ENCODE data around the gene RNF31. TPM values are rescaled to one million over a fixed set of nuclear protein-coding genes. Genes with fewer than 3 reads are reported as not detected.
A peak's percentile ranks its signal among the peaks of the same experiment; 100 is the strongest.

The RNF31 gene
- total and polyA plus RNA-seq, 9 donors, result 19.2 to 74.4 (median 52.3) TPM

GRCh38 chr14:24138396-24139271, 8.7 kb upstream of the RNF31 start:
- Histone ChIP-seq H3K36me3 (no peaks in the 10 kb centered on the region), H3K27ac (no peak overlapping the region), H3K9me3 (no peaks in the 10 kb centered on the region), H3K4me3 (no peak overlapping the region), H3K4me1 (ENCODE audit: insufficient read depth) (peaks cover 11% of the 10 kb centered on the region), H3K27me3 (no peaks in the 10 kb centered on the region)
- DNase-seq, result no peak
- TF ChIP-seq CTCF (IDR thresholded peaks at IDR 0.05) (no peak), POLR2A (IDR thresholded peaks at IDR 0.05) (no peak), EP300 (IDR thresholded peaks at IDR 0.05) (no peak)
- intact Hi-C loops (cut with DNase I), result no loop called here
- 72 to 78% (median 72%) methylated on average over 13 of the region's 13 CpGs for WGBS, 3 donors

GRCh38 chr14:24139272-24139934, 7.9 kb upstream of the RNF31 start:
- intact Hi-C loops (cut with DNase I), result no loop called here
- no peaks in the 10 kb centered on the region for H3K27me3 ChIP-seq
- no peaks in the 10 kb centered on the region for H3K9me3 ChIP-seq
- H3K4me1 ChIP-seq (ENCODE audit: insufficient read depth), result peaks cover 11% of the 10 kb centered on the region
- WGBS, 3 donors, result 80 to 87% (median 81%) methylated on average over 9 of the region's 9 CpGs
- H3K27ac ChIP-seq, result no peak overlapping the region
- TF ChIP-seq EP300 (IDR thresholded peaks at IDR 0.05) (no peak), CTCF (IDR thresholded peaks at IDR 0.05) (no peak)
- no peak for DNase-seq
- H3K4me3 ChIP-seq, result no peak overlapping the region
- no peaks in the 10 kb centered on the region for H3K36me3 ChIP-seq

- H3K4me1 ChIP-seq (ENCODE audit: insufficient read depth), result peaks cover 17% of the 10 kb centered on the region
- H3K36me3 ChIP-seq, result no peaks in the 10 kb centered on the region
- 0 to 1% (median 0%) methylated on average over 57 to 65 of the region's 65 CpGs for WGBS, 3 donors
- H3K27me3 ChIP-seq, result no peaks in the 10 kb centered on the region
- peak within 1 kb of the TSS; percentile 91 for H3K4me3 ChIP-seq
- TF ChIP-seq POLR2A (IDR thresholded peaks at IDR 0.05), result peak; percentile 80
- peak; percentile 55 to 89 (median 87) for TF ChIP-seq CTCF (IDR thresholded peaks at IDR 0.05)
- TF ChIP-seq EP300 (IDR thresholded peaks at IDR 0.05), result no peak
- H3K9me3 ChIP-seq, result no peaks in the 10 kb centered on the region
- H3K27ac ChIP-seq, result peak within 1 kb of the TSS; percentile 63 to 86
- intact Hi-C loops (cut with DNase I), result loop anchor here in 2 of 4 donors (2.0 to 10.0 kb wide), 2 partner anchors 26 to 224 kb away; partner anchors contain the start of genes DCAF11 (in 1 of the 2), NFATC4 (in 1 of the 2) and NRL (in 1 of the 2)
- peak; percentile 99 to 100 (median 100) for DNase-seq
These were observed 6.0 kb upstream of the RNF31 start, which contains the start of gene EMC9 for GRCh38 chr14:24141097-24141880. Gene EMC9, minus strand, starts transcription at chr14:24141591. Its CDS starts 287 bp downstream, at chr14:24141304.

- Histone ChIP-seq H3K27me3 (no peaks in the 10 kb centered on the region), H3K4me3 (no peak overlapping the region), H3K9me3 (no peaks in the 10 kb centered on the region), H3K27ac (no peak overlapping the region), H3K36me3 (no peaks in the 10 kb centered on the region), H3K4me1 (ENCODE audit: insufficient read depth) (peaks cover 13% of the 10 kb centered on the region)
- intact Hi-C loops (cut with DNase I), result loop anchor here in 1 of 4 donors (10.0 kb wide), 1 partner anchor 221 kb away; the partner anchor contains the start of gene NFATC4
- WGBS, 3 donors, result 82 to 95% (median 84%) methylated on average over 2 of the region's 2 CpGs
- TF ChIP-seq EP300 (IDR thresholded peaks at IDR 0.05) (no peak), CTCF (IDR thresholded peaks at IDR 0.05) (no peak), POLR2A (IDR thresholded peaks at IDR 0.05) (no peak)
- DNase-seq, result no peak
These were observed 3.8 kb upstream of the RNF31 start for GRCh38 chr14:24143511-24143910.

Data from ovary (tissue), 9 donors.